ENCODE data around the gene PTDSS2. TPM values are rescaled to one million over a fixed set of nuclear protein-coding genes. Genes with fewer than 3 reads are reported as not detected.

Gene PTDSS2
- total and polyA plus RNA-seq, 9 of the 15 experiments (the other 6 are each of a cell fraction or from before 2014, with no cell fraction given): 0.45 to 53.9 (median 17.2) TPM

DNA sequence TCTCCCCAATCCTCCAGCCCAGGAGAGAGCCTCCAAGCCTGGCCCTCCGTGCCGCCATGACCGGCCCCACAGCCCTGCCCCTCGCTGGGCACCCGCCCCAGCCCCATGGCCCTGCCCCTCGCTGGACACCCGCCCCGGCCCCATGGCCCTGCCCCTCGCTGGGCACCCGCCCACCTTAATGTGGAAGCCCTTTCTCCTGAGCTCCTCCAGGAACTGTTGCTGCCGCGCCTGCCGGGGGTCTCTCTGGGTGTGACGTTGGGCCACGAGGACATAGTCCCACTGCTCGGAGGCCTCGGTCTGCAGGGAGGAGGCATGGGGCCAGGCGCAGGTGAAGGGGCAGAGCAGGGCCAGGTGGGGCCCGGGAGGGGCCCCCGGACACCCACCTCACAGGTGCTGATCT, 16.4 kb upstream of the PTDSS2 start (continued):
- TF ChIP-seq PML (IDR thresholded peaks at IDR 0.05; ENCODE audit: low read length): no peak
- TF ChIP-seq MEF2D (tag; conservative IDR thresholded peaks at IDR 0.05; ENCODE audit: low read depth): no peak
- TF ChIP-seq, protein P1, sequence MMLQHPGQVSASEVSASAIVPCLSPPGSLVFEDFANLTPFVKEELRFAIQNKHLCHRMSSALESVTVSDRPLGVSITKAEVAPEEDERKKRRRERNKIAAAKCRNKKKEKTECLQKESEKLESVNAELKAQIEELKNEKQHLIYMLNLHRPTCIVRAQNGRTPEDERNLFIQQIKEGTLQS (IDR thresholded peaks at IDR 0.05): no peak
- TF ChIP-seq, protein P1 (CRISPR knock-in tag; conservative IDR thresholded peaks at IDR 0.05): no peak
- no peak for TF ChIP-seq THRAP3 (IDR thresholded peaks at IDR 0.05; ENCODE audit: borderline replicate concordance)
- TF ChIP-seq ZNF217 (CRISPR knock-in tag; IDR thresholded peaks at IDR 0.05): no peak
- TF ChIP-seq ZNF76 (CRISPR knock-in tag; IDR thresholded peaks at IDR 0.05; ENCODE audit: borderline replicate concordance): no peak
- no peak for TF ChIP-seq ZNF174 (CRISPR knock-in tag; IDR thresholded peaks at IDR 0.05)
- no peak for TF ChIP-seq NR2C1 (IDR thresholded peaks at IDR 0.05)
- no peak for TF ChIP-seq NR2C1 (tag; IDR thresholded peaks at IDR 0.05)
- TF ChIP-seq KDM2B (CRISPR knock-in tag; IDR thresholded peaks at IDR 0.05): no peak

DNA sequence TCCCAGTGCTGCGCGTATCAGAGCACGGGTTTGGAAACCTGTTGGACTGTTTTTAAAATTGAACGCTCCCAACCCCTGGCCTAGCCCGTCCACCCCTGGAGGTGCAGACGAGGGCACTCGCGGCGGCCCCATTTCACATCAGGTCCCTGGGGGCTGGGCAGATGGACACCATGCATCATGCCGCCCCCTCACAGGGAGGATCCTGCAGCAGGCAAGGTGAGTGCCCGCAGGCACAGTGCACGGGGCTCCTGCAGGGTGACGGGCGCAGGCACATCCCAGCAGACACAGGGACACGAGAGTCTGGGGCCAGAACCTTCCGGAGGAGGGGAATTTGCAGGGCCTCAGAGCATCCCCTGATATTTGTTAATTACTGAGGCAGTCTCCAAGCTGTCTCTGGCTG, 15.6 kb upstream of the PTDSS2 start:
- H3K9me3 ChIP-seq (replicated peaks; ENCODE audit: control insufficient read depth, insufficient read depth, low read depth, low read length): peaks cover 4% of the 10 kb centered on the region; the same call in 1 of the 2 replicates
- H4K20me1 ChIP-seq (replicated peaks; ENCODE audit: control insufficient read depth, insufficient read depth, low read length): no peaks in the 10 kb centered on the region
- 61% methylated on average over 16 of the region's 16 CpGs for WGBS (ENCODE audit: insufficient coverage, low coverage, missing lambda C conversion rate)
- H3K4me3 ChIP-seq: no peak overlapping the region
- H3K79me2 ChIP-seq (ENCODE audit: control insufficient read depth, insufficient read depth, low read length): no peaks in the 10 kb centered on the region
- no peak overlapping the region for H3K27ac ChIP-seq (ENCODE audit: extremely low read depth, low read depth, low read length)
- intact Hi-C loops (cut with micrococcal nuclease): no loop called here
- DNase-seq (ENCODE audit: extremely low read depth in 1 of 4, low spot score in 3 of 4) (no peak), ATAC-seq (no peak), FAIRE-seq (no peak)
- in situ Hi-C loops (cut with MboI): no loop called here
- H3K4me1 ChIP-seq (replicated peaks in 1 of 2; ENCODE audit: control insufficient read depth in 2 of 2, insufficient read depth in 2 of 2, low read length in 2 of 2): peaks cover 0 to 51% of the 10 kb centered on the region in 2 experiments; a peak in 2 of 5 replicates
- ChIA-PET POLR2A (no interaction called here), CTCF (ENCODE audit: low intra/inter-chr PET ratio) (no interaction called here)
- no peak overlapping the region for H3K9ac ChIP-seq (ENCODE audit: insufficient read depth in 1 of 2, low read depth in 2 of 2, low read length in 2 of 2)
- no peaks in the 10 kb centered on the region for H3K9me1 ChIP-seq (ENCODE audit: control insufficient read depth, insufficient read depth, low read length)
- H3K36me3 ChIP-seq (ENCODE audit: control insufficient read depth, insufficient read depth, low read length): no peaks in the 10 kb centered on the region
- H3K4me2 ChIP-seq (ENCODE audit: insufficient read depth, low read length): no peak overlapping the region
- H2AFZ ChIP-seq (ENCODE audit: low read depth, low read length): no peak overlapping the region
- H3K27me3 ChIP-seq (ENCODE audit: control insufficient read depth in 2 of 2, insufficient read depth in 2 of 2, low read length in 2 of 2): no peaks in the 10 kb centered on the region
- no TSS peak for BruUV-seq (replicated peaks)
- TF ChIP-seq, protein P2, sequence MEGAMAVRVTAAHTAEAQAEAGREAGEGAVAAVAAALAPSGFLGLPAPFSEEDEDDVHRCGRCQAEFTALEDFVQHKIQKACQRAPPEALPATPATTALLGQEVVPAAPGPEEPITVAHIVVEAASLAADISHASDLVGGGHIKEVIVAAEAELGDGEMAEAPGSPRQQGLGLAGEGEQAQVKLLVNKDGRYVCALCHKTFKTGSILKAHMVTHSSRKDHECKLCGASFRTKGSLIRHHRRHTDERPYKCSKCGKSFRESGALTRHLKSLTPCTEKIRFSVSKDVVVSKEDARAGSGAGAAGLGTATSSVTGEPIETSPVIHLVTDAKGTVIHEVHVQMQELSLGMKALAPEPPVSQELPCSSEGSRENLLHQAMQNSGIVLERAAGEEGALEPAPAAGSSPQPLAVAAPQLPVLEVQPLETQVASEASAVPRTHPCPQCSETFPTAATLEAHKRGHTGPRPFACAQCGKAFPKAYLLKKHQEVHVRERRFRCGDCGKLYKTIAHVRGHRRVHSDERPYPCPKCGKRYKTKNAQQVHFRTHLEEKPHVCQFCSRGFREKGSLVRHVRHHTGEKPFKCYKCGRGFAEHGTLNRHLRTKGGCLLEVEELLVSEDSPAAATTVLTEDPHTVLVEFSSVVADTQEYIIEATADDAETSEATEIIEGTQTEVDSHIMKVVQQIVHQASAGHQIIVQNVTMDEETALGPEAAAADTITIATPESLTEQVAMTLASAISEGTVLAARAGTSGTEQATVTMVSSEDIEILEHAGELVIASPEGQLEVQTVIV (CRISPR knock-in tag; IDR thresholded peaks at IDR 0.05; ENCODE audit: borderline replicate concordance): no peak
- TF ChIP-seq, protein P3, sequence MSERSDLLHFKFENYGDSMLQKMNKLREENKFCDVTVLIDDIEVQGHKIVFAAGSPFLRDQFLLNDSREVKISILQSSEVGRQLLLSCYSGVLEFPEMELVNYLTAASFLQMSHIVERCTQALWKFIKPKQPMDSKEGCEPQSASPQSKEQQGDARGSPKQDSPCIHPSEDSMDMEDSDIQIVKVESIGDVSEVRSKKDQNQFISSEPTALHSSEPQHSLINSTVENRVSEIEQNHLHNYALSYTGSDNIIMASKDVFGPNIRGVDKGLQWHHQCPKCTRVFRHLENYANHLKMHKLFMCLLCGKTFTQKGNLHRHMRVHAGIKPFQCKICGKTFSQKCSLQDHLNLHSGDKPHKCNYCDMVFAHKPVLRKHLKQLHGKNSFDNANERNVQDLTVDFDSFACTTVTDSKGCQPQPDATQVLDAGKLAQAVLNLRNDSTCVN (CRISPR knock-in tag; IDR thresholded peaks at IDR 0.05): no peak
- no peak for TF ChIP-seq ZNF24 (IDR thresholded peaks at IDR 0.05)
- TF ChIP-seq MEIS2 (IDR thresholded peaks at IDR 0.05; ENCODE audit: partially characterized antibody): no peak
- TF ChIP-seq, protein P4, sequence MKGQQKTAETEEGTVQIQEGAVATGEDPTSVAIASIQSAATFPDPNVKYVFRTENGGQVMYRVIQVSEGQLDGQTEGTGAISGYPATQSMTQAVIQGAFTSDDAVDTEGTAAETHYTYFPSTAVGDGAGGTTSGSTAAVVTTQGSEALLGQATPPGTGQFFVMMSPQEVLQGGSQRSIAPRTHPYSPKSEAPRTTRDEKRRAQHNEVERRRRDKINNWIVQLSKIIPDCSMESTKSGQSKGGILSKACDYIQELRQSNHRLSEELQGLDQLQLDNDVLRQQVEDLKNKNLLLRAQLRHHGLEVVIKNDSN (CRISPR knock-in tag; IDR thresholded peaks at IDR 0.05): no peak
- TF ChIP-seq HLTF (IDR thresholded peaks at IDR 0.05): no peak
- TF ChIP-seq MAFG (tag; conservative IDR thresholded peaks at IDR 0.05): no peak
- TF ChIP-seq HNRNPLL (IDR thresholded peaks at IDR 0.05; ENCODE audit: low read depth, low read length, poor library complexity, severe bottlenecking): no peak
- no peak for TF ChIP-seq KAT8 (IDR thresholded peaks at IDR 0.05; ENCODE audit: low read depth)
